OCI-LY7 (cell line): ENCODE data around the gene CEP162. TPM values are rescaled to one million over a fixed set of nuclear protein-coding genes. Genes with fewer than 3 reads are reported as not detected.

Source experiments
- BruUV-seq: library from RNA; stranded (reverse); fragments of 400-500 nt; replicated peaks from 2 replicates; lab custom pipeline; 2021; lab: Mats Ljungman, UMichigan
- CTCF ChIA-PET: fragments of 300-600 bp; sonication (Branson Sonifier 250); formaldehyde crosslinking; loops from one replicate; lab custom pipeline; 2022; ENCODE audit warnings: antibody characterized with exemption; ENCODE audit not compliant: unreplicated experiment; lab: Charles Lee
- POLR2A ChIA-PET: fragments of 300-600 bp; sonication (Branson Sonifier 250); formaldehyde crosslinking; loops from one replicate; lab custom pipeline; 2022; ENCODE audit warnings: antibody characterized with exemption; lab: Charles Lee
- DNase-seq: peaks from one replicate; pipeline ENCODE4 v3.0.0-alpha.2; 2015; ENCODE audit warnings: low spot score
- H2AFZ ChIP-seq: fragments of 200-600 bp; sonication (generic), shearing (Covaris generic); 2 replicates; pipeline ENCODE4 v1.6.1; 2014; ENCODE audit warnings: mild to moderate bottlenecking, antibody characterized with exemption, low read length, moderate library complexity
- H3K27ac ChIP-seq: fragments of 200-600 bp; sonication (generic); 2 replicates; pipeline ENCODE4 v1.5.1; 2014; ENCODE audit warnings: mixed run types, low read depth, mild to moderate bottlenecking, moderate library complexity, low read length, inconsistent platforms; ENCODE audit not compliant: poor library complexity, severe bottlenecking
- H3K36me3 ChIP-seq: fragments of 200-600 bp; sonication (generic); 2 replicates; pipeline ENCODE4 v1.6.1; 2014; ENCODE audit warnings: mild to moderate bottlenecking, antibody characterized with exemption, low read length, moderate library complexity, mixed read lengths; ENCODE audit not compliant: insufficient read depth
- H3K4me1 ChIP-seq: fragments of 200-600 bp; sonication (generic); 2 replicates; pipeline ENCODE4 v1.5.1; 2014; ENCODE audit warnings: mild to moderate bottlenecking, low read length; ENCODE audit not compliant: insufficient read depth, poor library complexity, severe bottlenecking
- H3K4me2 ChIP-seq: fragments of 200-600 bp; sonication (generic); 2 replicates; pipeline ENCODE4 v1.6.1; 2014; ENCODE audit warnings: mild to moderate bottlenecking, low read length
- H3K4me3 ChIP-seq: fragments of 200-600 bp; sonication (generic); 2 replicates; pipeline ENCODE4 v1.5.1; 2014; ENCODE audit warnings: mild to moderate bottlenecking, low read depth, low read length; ENCODE audit not compliant: poor library complexity, severe bottlenecking
- H3K79me2 ChIP-seq: fragments of 200-600 bp; sonication (generic); 2 replicates; pipeline ENCODE4 v1.6.1; 2016; ENCODE audit warnings: low read depth, mild to moderate bottlenecking, low read length, moderate library complexity, mixed read lengths; ENCODE audit not compliant: insufficient read depth
- H3K9me2 ChIP-seq: fragments of 200-600 bp; sonication (generic); 2 replicates; pipeline ENCODE4 v1.6.1; 2016; ENCODE audit warnings: mild to moderate bottlenecking, low read length, mixed read lengths; ENCODE audit not compliant: insufficient read depth
- H3K9me3 ChIP-seq: fragments of 200-600 bp; sonication (generic); 2 replicates; pipeline ENCODE4 v1.6.1; 2014; ENCODE audit warnings: mild to moderate bottlenecking, mixed run types, low read length, mixed read lengths
- H4K20me1 ChIP-seq: fragments of 200-600 bp; sonication (generic); 2 replicates; pipeline ENCODE4 v1.6.1; 2014; ENCODE audit warnings: mild to moderate bottlenecking, antibody characterized with exemption, low read length, moderate library complexity, mixed read lengths; ENCODE audit not compliant: insufficient read depth
- CTCF ChIP-seq: fragments of 200-600 bp; sonication (generic); conservative IDR thresholded peaks from 2 replicates; pipeline ENCODE4 v1.5.1; 2014; ENCODE audit warnings: mild to moderate bottlenecking, antibody characterized with exemption, low read length, moderate library complexity, mixed read lengths
- EZH2phosphoT487 ChIP-seq: fragments of 200-600 bp; sonication (generic); IDR thresholded peaks from 2 replicates; pipeline ENCODE4 v1.6.1; 2018; ENCODE audit warnings: low read depth, borderline replicate concordance, mild to moderate bottlenecking, mixed run types, antibody characterized with exemption, low read length, moderate library complexity, mixed read lengths
- intact Hi-C: fragments of 100-400 bp; cut with micrococcal nuclease; formaldehyde crosslinking; loops from one replicate; pipeline ENCODE4 v1.10.0; 2022; ENCODE audit not compliant: unreplicated experiment
- total RNA-seq, 2 experiments: library from RNA; depleted of rRNA in 1 of 2; stranded (reverse); fragments of >200 nt in 1 of 2; shearing (Covaris generic) in 1 of 2; gene quantifications; 2 replicates each; pipeline ENCODE4 v1.2.3, GENCODE V29; 2014 to 2022

CEP162 gene
- total RNA-seq, 2 experiments from 2014 or later: 6.3 to 10.0 TPM

- no peaks in the 10 kb centered on the region for H3K4me1 ChIP-seq
- H3K36me3 ChIP-seq: peaks cover 4% of the 10 kb centered on the region; the same call in 1 of the 2 replicates
- ChIA-PET POLR2A (interaction anchor here (0.7 kb wide), 1 partner anchor 11 kb away, joined by 3 read pairs; no protein-coding TSS in a partner anchor), CTCF (no interaction called here)
- H3K4me3 ChIP-seq: no peak overlapping the region
- no peaks in the 10 kb centered on the region for H3K79me2 ChIP-seq
- H3K4me2 ChIP-seq: no peak overlapping the region
- BruUV-seq: no TSS peak
- intact Hi-C loops: no loop called here
- DNase-seq: no peak
- H4K20me1 ChIP-seq: no peaks in the 10 kb centered on the region
- no peak overlapping the region for H3K27ac ChIP-seq
- no peak for TF ChIP-seq EZH2phosphoT487
- no peak for TF ChIP-seq CTCF
- no peaks in the 10 kb centered on the region for H3K9me3 ChIP-seq
- H3K9me2 ChIP-seq: no peaks in the 10 kb centered on the region
- no peak overlapping the region for H2AFZ ChIP-seq
These were observed 89.4 kb downstream of the CEP162 start for GRCh38 chr6:84137989-84138575.

GRCh38 chr6:84137051-84137375 lies 90.4 kb downstream of the CEP162 start:
- no peak for TF ChIP-seq CTCF
- TF ChIP-seq EZH2phosphoT487: no peak
- BruUV-seq: no TSS peak
- ChIA-PET POLR2A (interaction anchor here (0.7 kb wide), 1 partner anchor 90 kb away, joined by 3 read pairs; no protein-coding TSS in a partner anchor), CTCF (no interaction called here)
- Histone ChIP-seq H4K20me1 (no peaks in the 10 kb centered on the region), H3K79me2 (no peaks in the 10 kb centered on the region), H3K27ac (no peak overlapping the region), H3K36me3 (peaks cover 4% of the 10 kb centered on the region; the same call in 1 of the 2 replicates), H2AFZ (no peak overlapping the region), H3K4me1 (no peaks in the 10 kb centered on the region), H3K4me2 (no peak overlapping the region), H3K4me3 (no peak overlapping the region), H3K9me3 (no peaks in the 10 kb centered on the region), H3K9me2 (no peaks in the 10 kb centered on the region)
- intact Hi-C loops: no loop called here
- no peak for DNase-seq

- Histone ChIP-seq H3K9me3 (no peaks in the 10 kb centered on the region), H4K20me1 (no peaks in the 10 kb centered on the region), H2AFZ (no peak overlapping the region), H3K27ac (no peak overlapping the region), H3K4me1 (no peaks in the 10 kb centered on the region), H3K4me3 (no peak overlapping the region), H3K36me3 (peaks cover 4% of the 10 kb centered on the region; the same call in 1 of the 2 replicates), H3K4me2 (no peak overlapping the region), H3K79me2 (no peaks in the 10 kb centered on the region), H3K9me2 (no peaks in the 10 kb centered on the region)
- intact Hi-C loops: no loop called here
- ChIA-PET CTCF (no interaction called here), POLR2A (interaction anchor here (0.7 kb wide), 1 partner anchor 90 kb away, joined by 3 read pairs; no protein-coding TSS in a partner anchor)
- DNase-seq: no peak
- no peak for TF ChIP-seq CTCF
- TF ChIP-seq EZH2phosphoT487: no peak
- no TSS peak for BruUV-seq
These were observed 90.9 kb downstream of the CEP162 start for GRCh38 chr6:84136364-84137050.
